Measurements from ENCODE around the gene AP2M1. TPM values are rescaled to one million over a fixed set of nuclear protein-coding genes. Genes with fewer than 3 reads are reported as not detected.

The AP2M1 gene
- total RNA-seq = 100 to 1,000 TPM; 132 to 280 (median 198) TPM

DNA sequence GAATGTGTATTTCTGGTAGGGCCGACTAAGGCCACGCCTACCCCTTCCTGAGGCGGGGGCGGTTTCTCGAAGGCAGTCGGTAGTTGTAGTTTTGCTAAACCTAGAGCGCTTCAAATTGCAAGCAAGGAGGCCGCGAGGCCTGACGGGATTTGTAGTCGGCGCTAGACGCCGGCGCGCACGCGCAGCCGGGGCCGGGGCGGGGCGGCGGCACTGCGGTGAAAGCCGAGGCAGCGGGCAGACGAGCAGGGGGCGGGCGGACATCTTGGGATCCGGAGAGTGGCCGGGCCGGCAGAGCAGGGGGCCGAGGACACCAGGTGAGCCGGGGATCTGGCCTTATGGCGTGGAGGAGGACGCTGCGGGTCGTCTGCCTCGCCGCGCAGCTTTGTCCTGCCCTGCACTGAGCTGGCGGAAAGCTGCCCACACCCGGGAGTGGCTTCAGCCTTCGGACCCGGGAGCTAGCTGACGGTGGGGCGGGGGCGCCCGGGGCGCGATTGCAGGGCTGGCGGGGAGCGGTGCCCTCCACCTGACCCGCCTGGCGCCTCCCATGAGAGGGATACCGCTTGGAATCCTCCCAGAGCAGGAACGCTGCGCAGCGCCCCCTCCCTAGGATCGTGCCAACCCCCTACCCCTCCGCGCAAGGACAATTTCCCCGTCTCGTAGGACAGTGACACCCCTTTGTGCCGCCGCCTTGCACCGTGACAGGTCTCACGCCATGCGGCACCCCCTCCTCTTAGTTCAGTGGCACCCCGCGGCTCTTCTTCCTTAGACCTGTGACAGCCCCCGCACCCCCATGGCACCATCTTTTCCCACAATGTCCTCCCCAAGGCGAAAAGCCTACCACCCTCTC, at the start of gene AP2M1:
TSS of gene AP2M1 (plus strand) at position 210 of the 847 bp plus-strand sequence. CDS start 2,139 bp downstream, outside the sequence.
- Histone ChIP-seq H3K4me3 (peak within 1 kb of the TSS; percentile 63 to 88 (median 82)), H3K9me3 (no peaks in the 10 kb centered on the region), H3K27ac (peak within 1 kb of the TSS; percentile 81 to 92 (median 90)), H3K36me3 (peaks cover 17 to 63% (median 50%) of the 10 kb centered on the region in 4 donors), H3K27me3 (no peaks in the 10 kb centered on the region), H3K4me1 (peaks cover 29 to 51% (median 37%) of the 10 kb centered on the region in 4 donors)
- 1% methylated on average over 27 to 49 of the region's 73 CpGs for WGBS, 2 donors
- ATAC-seq (ENCODE audit: low FRiP score in 2 of 2) = peak; percentile 94 to 96
- peak; percentile 99 to 100 for DNase-seq
- TF ChIP-seq, protein P1, sequence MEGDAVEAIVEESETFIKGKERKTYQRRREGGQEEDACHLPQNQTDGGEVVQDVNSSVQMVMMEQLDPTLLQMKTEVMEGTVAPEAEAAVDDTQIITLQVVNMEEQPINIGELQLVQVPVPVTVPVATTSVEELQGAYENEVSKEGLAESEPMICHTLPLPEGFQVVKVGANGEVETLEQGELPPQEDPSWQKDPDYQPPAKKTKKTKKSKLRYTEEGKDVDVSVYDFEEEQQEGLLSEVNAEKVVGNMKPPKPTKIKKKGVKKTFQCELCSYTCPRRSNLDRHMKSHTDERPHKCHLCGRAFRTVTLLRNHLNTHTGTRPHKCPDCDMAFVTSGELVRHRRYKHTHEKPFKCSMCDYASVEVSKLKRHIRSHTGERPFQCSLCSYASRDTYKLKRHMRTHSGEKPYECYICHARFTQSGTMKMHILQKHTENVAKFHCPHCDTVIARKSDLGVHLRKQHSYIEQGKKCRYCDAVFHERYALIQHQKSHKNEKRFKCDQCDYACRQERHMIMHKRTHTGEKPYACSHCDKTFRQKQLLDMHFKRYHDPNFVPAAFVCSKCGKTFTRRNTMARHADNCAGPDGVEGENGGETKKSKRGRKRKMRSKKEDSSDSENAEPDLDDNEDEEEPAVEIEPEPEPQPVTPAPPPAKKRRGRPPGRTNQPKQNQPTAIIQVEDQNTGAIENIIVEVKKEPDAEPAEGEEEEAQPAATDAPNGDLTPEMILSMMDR (IDR thresholded peaks at IDR 0.05) = no peak
- TF ChIP-seq EP300 (IDR thresholded peaks at IDR 0.05) (no peak), POLR2AphosphoS5 (IDR thresholded peaks at IDR 0.05) (peak; percentile 83 to 89), POLR2A (IDR thresholded peaks at IDR 0.05) (peak in 3 of 4 donors; percentile 29 to 93 (median 78))

DNA sequence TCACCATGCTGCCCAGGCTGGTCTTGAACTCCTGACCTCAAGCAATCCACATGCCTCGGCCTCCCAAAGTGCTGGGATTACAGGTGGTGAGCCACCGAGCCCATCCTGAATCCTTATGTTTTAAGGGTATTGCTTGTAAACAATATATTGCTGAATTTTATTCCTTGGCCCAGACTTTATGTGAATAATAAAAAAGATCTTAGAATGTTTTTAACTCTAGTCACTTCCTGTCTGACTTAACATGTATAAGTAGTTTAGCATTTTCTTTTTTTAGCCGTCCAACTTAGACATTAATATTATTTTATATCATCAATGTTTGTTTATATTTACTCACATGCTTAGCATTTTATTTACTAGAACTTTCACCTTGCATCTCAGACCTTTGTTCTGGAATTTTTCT, 48.6 kb upstream of the AP2M1 start:
- ATAC-seq (ENCODE audit: low FRiP score in 2 of 2) (no peak), DNase-seq (no peak)
- H3K4me1 ChIP-seq = no peaks in the 10 kb centered on the region
- no peak overlapping the region for H3K27ac ChIP-seq
- no peaks in the 10 kb centered on the region for H3K36me3 ChIP-seq
- no peak for TF ChIP-seq POLR2A (IDR thresholded peaks at IDR 0.05)
- no peak for TF ChIP-seq POLR2AphosphoS5 (IDR thresholded peaks at IDR 0.05)
- TF ChIP-seq EP300 (IDR thresholded peaks at IDR 0.05) = no peak
- TF ChIP-seq, protein P1 (IDR thresholded peaks at IDR 0.05) = no peak
- H3K4me3 ChIP-seq = no peak overlapping the region
- 51 to 77% methylated on average over 3 of the region's 3 CpGs for WGBS, 2 donors
- no peaks in the 10 kb centered on the region for H3K27me3 ChIP-seq
- H3K9me3 ChIP-seq = no peaks in the 10 kb centered on the region

DNA sequence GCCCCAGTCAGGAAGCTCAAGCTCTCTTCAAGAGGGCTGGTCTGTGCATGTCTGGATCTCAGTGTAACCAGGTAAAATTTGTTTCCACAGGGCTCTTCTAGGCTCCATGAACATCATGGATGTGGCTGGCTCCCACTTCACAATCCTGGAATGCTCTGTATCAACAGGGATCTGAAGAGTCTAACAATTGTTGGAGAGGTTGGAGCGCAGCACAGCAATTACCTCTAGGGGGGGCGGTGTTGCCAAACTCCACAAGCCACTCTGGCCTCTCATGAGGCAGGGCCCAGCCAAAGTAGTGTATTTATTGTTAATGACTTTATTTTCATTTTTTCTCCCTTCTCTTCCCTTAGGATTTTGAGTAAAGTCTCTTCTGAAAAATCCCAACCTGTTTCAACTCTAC, 45.6 kb upstream of the AP2M1 start:
- Histone ChIP-seq H3K36me3 (no peaks in the 10 kb centered on the region), H3K4me1 (peaks cover 0 to 5% (median 2%) of the 10 kb centered on the region in 4 donors), H3K9me3 (no peaks in the 10 kb centered on the region), H3K4me3 (no peak overlapping the region), H3K27ac (no peak overlapping the region), H3K27me3 (no peaks in the 10 kb centered on the region)
- peak in 1 of 2 donors; percentile 67 for DNase-seq
- ATAC-seq (ENCODE audit: low FRiP score in 2 of 2) = peak; percentile 50 to 86
- no peak for TF ChIP-seq POLR2AphosphoS5 (IDR thresholded peaks at IDR 0.05)
- TF ChIP-seq, protein P1 (IDR thresholded peaks at IDR 0.05) = peak in 2 of 6 experiments; percentile 20 to 34
- 38 to 46% methylated on average over 2 of the region's 2 CpGs for WGBS, 2 donors

DNA sequence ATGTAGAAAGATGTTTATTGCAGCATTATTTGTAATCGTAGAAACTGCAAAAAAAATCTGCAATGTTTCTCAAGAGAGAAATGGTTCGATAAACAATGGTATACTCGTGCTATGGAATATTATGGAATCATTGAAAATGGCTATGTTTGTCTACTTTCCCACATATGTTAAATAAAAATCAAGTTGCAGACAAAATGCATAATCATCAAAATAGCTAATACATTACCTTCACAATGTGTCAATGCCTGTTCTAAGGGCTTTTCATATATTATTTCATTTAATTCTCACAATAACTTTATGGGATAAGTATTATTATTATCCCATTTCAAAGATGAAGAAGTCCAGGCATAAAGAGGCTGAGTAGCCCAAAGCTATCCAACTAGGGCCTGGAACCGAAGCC, 41.7 kb upstream of the AP2M1 start:
- WGBS, 2 donors = 93 to 97% methylated on average over 4 of the region's 4 CpGs
- Histone ChIP-seq H3K36me3 (peaks cover 0 to under 1% (median 0%) of the 10 kb centered on the region in 4 donors), H3K27me3 (no peaks in the 10 kb centered on the region), H3K4me3 (no peak overlapping the region), H3K27ac (no peak overlapping the region), H3K4me1 (peaks cover 11 to 28% (median 18%) of the 10 kb centered on the region in 4 donors), H3K9me3 (no peaks in the 10 kb centered on the region)
- no peak for TF ChIP-seq POLR2A (IDR thresholded peaks at IDR 0.05)
- no peak for ATAC-seq (ENCODE audit: low FRiP score in 2 of 2)
- no peak for DNase-seq

DNA sequence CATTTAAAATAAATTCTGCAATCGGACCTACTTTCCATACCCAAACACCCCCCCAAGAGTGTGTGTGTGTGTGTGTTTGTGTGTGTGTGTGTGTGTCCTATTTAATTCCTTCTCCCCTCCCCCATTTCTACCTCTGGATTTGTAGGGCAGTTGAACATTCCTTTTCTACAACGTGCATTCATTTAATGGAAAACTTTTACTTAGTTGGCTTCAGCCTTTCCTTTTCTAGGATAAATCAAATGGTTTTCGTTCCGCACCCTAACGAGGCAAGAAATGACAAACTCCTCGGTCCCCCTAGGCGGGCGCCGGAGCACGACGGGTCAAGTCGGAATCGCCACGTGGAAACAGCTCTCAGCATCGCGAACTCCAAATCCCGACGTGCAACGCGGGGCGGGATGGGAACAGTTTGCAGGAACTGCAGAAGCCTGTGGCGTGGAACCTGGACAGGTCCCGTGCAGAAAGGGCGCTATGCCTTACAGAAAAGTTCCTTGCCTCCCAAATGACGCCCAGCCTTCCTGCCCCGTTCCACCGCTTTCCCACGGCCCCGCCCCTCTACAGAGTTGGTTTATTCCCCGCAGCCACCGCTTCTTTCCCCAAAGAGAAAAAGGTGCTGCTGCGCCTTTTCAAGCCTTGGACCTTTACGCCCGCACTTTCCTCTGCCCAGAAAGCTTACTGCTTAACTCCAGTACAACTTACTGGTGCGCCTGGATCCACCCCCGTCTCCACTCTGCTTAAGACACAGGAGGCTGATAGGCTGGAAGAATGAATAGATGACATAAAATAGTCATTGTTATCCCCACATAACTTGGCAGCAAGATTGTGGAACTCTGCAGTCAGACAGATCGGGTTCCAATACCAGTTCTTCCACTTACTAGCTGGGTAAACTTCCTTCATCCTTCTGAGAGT, 40.6 kb upstream of the AP2M1 start:
- Histone ChIP-seq H3K36me3 (peaks cover 0 to 11% (median 3%) of the 10 kb centered on the region in 4 donors), H3K4me1 (peaks cover 11 to 28% (median 18%) of the 10 kb centered on the region in 4 donors), H3K27me3 (no peaks in the 10 kb centered on the region), H3K9me3 (no peaks in the 10 kb centered on the region), H3K27ac (peak overlapping the region; percentile 88 to 96 (median 92)), H3K4me3 (peak overlapping the region; percentile 88 to 95 (median 90))
- TF ChIP-seq POLR2AphosphoS5 (IDR thresholded peaks at IDR 0.05) = peak in 1 of 2 donors; percentile 73
- TF ChIP-seq POLR2A (IDR thresholded peaks at IDR 0.05) = peak in 2 of 4 donors; percentile 44 to 59
- TF ChIP-seq EP300 (IDR thresholded peaks at IDR 0.05) = no peak
- WGBS, 2 donors = 1% methylated on average over 29 to 37 of the region's 37 CpGs
- DNase-seq (peak; percentile 89 to 91), ATAC-seq (ENCODE audit: low FRiP score in 2 of 2) (peak; percentile 88 to 90)

Data from upper lobe of left lung (tissue), 6 donors.